HEK293 (cell line): ENCODE measurements around the gene CCND1.

Experiments
- CTCF ChIA-PET: fragments of 350-600 bp; formaldehyde crosslinking; extraction: SDS; loops from one replicate; lab custom pipeline; 2021; ENCODE audit warnings: antibody characterized with exemption; lab: Yijun Ruan, JAX
- POLR2A ChIA-PET: fragments of 300-600 bp; formaldehyde crosslinking; extraction: SDS; loops from one replicate; lab custom pipeline; 2020; ENCODE audit warnings: antibody characterized with exemption, inconsistent platforms; lab: Yijun Ruan, JAX
- H3K27ac ChIP-seq: fragments of 200-500 bp; sonication (Bioruptor generic); 2 replicates; pipeline ENCODE4 v1.5.1; 2014; ENCODE audit warnings: low read depth, low read length, control low read depth, inconsistent platforms; ENCODE audit errors: extremely low read depth
- H3K36me3 ChIP-seq, 2 experiments: fragments of 200-500 bp in 1 of 2; sonication (Bioruptor generic) in 1 of 2; 1 replicate in 1 of 2; 2 replicates in 1 of 2; pipeline ENCODE4 v1.5.1; 2014 to 2017; ENCODE audit warnings: inconsistent platforms in 2 of 2, low read length in 2 of 2; ENCODE audit not compliant: control insufficient read depth in 2 of 2, insufficient read depth in 1 of 2
- H3K4me1 ChIP-seq: fragments of 200-500 bp; sonication (Bioruptor generic); 2 replicates; pipeline ENCODE4 v1.5.1; 2014; ENCODE audit warnings: mild to moderate bottlenecking, low read length, inconsistent platforms; ENCODE audit not compliant: control insufficient read depth, insufficient read depth
- H3K4me3 ChIP-seq: 2 replicates; pipeline ENCODE4 v1.5.1; 2011; ENCODE audit warnings: low read depth, mild to moderate bottlenecking, control low read depth, low read length, moderate library complexity
- H3K9me3 ChIP-seq: fragments of 200-500 bp; sonication (Bioruptor generic); 2 replicates; pipeline ENCODE4 v1.5.1; 2014; ENCODE audit warnings: low read depth, low read length, inconsistent platforms; ENCODE audit not compliant: control insufficient read depth, insufficient read depth
- BCL6B ChIP-seq: fragments of 450-650 bp; formaldehyde crosslinking; IDR thresholded peaks from 2 replicates; pipeline ENCODE4 v1.5.1; 2017; ENCODE audit warnings: missing biosample characterization, missing genetic modification characterization
- HOXD13 ChIP-seq: sonication (generic); formaldehyde crosslinking; IDR thresholded peaks from 2 replicates; pipeline ENCODE4 v1.8.0; 2022; ENCODE audit warnings: missing genetic modification reagents, borderline replicate concordance
- KLF1 ChIP-seq: fragments of 450-650 bp; formaldehyde crosslinking; IDR thresholded peaks from 2 replicates; pipeline ENCODE4 v1.5.1; 2016; ENCODE audit warnings: missing biosample characterization, missing genetic modification characterization
- OSR2 ChIP-seq: fragments of 450-650 bp; formaldehyde crosslinking; IDR thresholded peaks from 2 replicates; pipeline ENCODE4 v1.5.1; 2016; ENCODE audit warnings: missing biosample characterization, missing genetic modification characterization
- PATZ1 ChIP-seq: fragments of 450-650 bp; formaldehyde crosslinking; IDR thresholded peaks from 2 replicates; pipeline ENCODE4 v1.5.1; 2016; ENCODE audit warnings: missing biosample characterization, missing genetic modification characterization
- SALL2 ChIP-seq: fragments of 450-650 bp; formaldehyde crosslinking; IDR thresholded peaks from 2 replicates; pipeline ENCODE4 v1.5.0; 2017; ENCODE audit warnings: missing biosample characterization, mild to moderate bottlenecking, missing genetic modification characterization, borderline replicate concordance
- SP7 ChIP-seq: fragments of 450-650 bp; formaldehyde crosslinking; IDR thresholded peaks from 2 replicates; pipeline ENCODE4 v1.5.1; 2016; ENCODE audit warnings: missing biosample characterization, missing genetic modification characterization
- ZBTB7A ChIP-seq: fragments of 450-650 bp; formaldehyde crosslinking; IDR thresholded peaks from 2 replicates; pipeline ENCODE4 v1.5.1; 2016; ENCODE audit warnings: low read depth, missing biosample characterization, missing genetic modification characterization
- ZNF132 ChIP-seq: fragments of 450-650 bp; formaldehyde crosslinking; IDR thresholded peaks from 2 replicates; pipeline ENCODE4 v1.5.1; 2017; ENCODE audit warnings: missing biosample characterization, missing genetic modification characterization, borderline replicate concordance
- ZNF175 ChIP-seq: fragments of 450-650 bp; formaldehyde crosslinking; IDR thresholded peaks from 2 replicates; pipeline ENCODE4 v1.5.1; 2016; ENCODE audit warnings: missing biosample characterization, missing genetic modification characterization
- ZNF223 ChIP-seq: fragments of 450-650 bp; formaldehyde crosslinking; IDR thresholded peaks from 2 replicates; pipeline ENCODE4 v1.5.1; 2016; ENCODE audit warnings: missing biosample characterization, missing genetic modification characterization
- ZNF292 ChIP-seq: fragments of 450-650 bp; formaldehyde crosslinking; IDR thresholded peaks from 2 replicates; pipeline ENCODE4 v1.5.1; 2016; ENCODE audit warnings: low read depth, missing biosample characterization, missing genetic modification characterization, borderline replicate concordance
- ZNF335 ChIP-seq: fragments of 450-650 bp; formaldehyde crosslinking; conservative IDR thresholded peaks from 2 replicates; pipeline ENCODE4 v1.5.1; 2016; ENCODE audit warnings: missing biosample characterization, missing genetic modification characterization
- ZNF561 ChIP-seq: fragments of 450-650 bp; IDR thresholded peaks from 2 replicates; pipeline ENCODE4 v1.5.1; 2018; ENCODE audit warnings: missing biosample characterization, missing genetic modification characterization, borderline replicate concordance
- ZNF629 ChIP-seq: fragments of 450-650 bp; formaldehyde crosslinking; IDR thresholded peaks from 2 replicates; pipeline ENCODE4 v1.5.1; 2017; ENCODE audit warnings: missing biosample characterization, missing genetic modification characterization
- ZNF76 ChIP-seq: fragments of 450-650 bp; formaldehyde crosslinking; IDR thresholded peaks from 2 replicates; pipeline ENCODE4; 2016; ENCODE audit warnings: low read depth, missing biosample characterization, missing genetic modification characterization, borderline replicate concordance

Gene CCND1

GRCh38 chr11:69703453-69703767 lies 62.5 kb downstream of the CCND1 start:
- H3K4me3 ChIP-seq = no peak overlapping the region
- H3K4me1 ChIP-seq = 0 out of 2 replicates have a peak, but pooled peaks cover 6% of the 10 kb centered on the region
- ChIA-PET CTCF (no interaction called here), POLR2A (no interaction called here)
- no peaks in the 10 kb centered on the region for H3K9me3 ChIP-seq
- TF ChIP-seq BCL6B (no peak), ZNF629 (tag by site-specific recombination) (no peak), PATZ1 (tag by site-specific recombination) (no peak), ZNF132 (tag by site-specific recombination) (no peak), ZNF223 (tag by site-specific recombination) (no peak), ZNF175 (tag by site-specific recombination) (no peak), ZNF561 (tag by site-specific recombination) (no peak), SALL2 (tag by site-specific recombination) (no peak), OSR2 (tag by site-specific recombination) (no peak), KLF1 (tag by site-specific recombination) (no peak), ZBTB7A (tag by site-specific recombination) (no peak), ZNF335 (tag by site-specific recombination) (no peak), ZNF292 (tag by site-specific recombination) (no peak), ZNF76 (no peak), HOXD13 (CRISPR knock-in tag) (no peak), SP7 (tag by site-specific recombination) (no peak)
- H3K27ac ChIP-seq = no peak overlapping the region
- H3K36me3 ChIP-seq = no peaks in the 10 kb centered on the region
